IMR-90 (cell line): ENCODE data around the gene WNT7A.

Source experiments
- MAFK ChIP-seq: IDR thresholded peaks from 2 replicates; pipeline ENCODE4 v1.6.1; 2012; ENCODE audit warnings: low read depth, low read length, improper control_type of control experiment
- MAZ ChIP-seq: IDR thresholded peaks from 2 replicates; pipeline ENCODE4 v1.6.1; 2012; ENCODE audit warnings: low read depth, mild to moderate bottlenecking, low read length, improper control_type of control experiment, moderate library complexity, borderline replicate concordance

GRCh38 chr3:13767030-13767429 is 112.8 kb downstream of the WNT7A start:
- no peak for TF ChIP-seq MAZ
- no peak for TF ChIP-seq MAFK
